Right lobe of liver (tissue), 6 donors: Measurements from ENCODE around the gene OR11A1. TPM values are rescaled to one million over a fixed set of nuclear protein-coding genes. Genes with fewer than 3 reads are reported as not detected.

Experiments
- ATAC-seq, 4 donors: fragments of 200-7000 bp; cut with Tn5 transposase; one replicate each; pipeline ENCODE4 v1.9.1; 2020; ENCODE audit warnings: mild to moderate bottlenecking in 4 of 4, moderate library complexity in 4 of 4
- DNase-seq, 3 donors: peaks; one replicate each; pipeline ENCODE4 v3.0.0-alpha.2; 2020
- H3K27ac ChIP-seq, 3 donors: fragments of 200-600 bp; one replicate each; pipeline ENCODE4 v1.8.0; 2022
- H3K27me3 ChIP-seq, 2 donors: fragments of 200-600 bp; one replicate each; pipeline ENCODE4 v1.8.0; 2022
- H3K36me3 ChIP-seq, 4 donors: fragments of 200-600 bp; sonication (generic) in 1 of 4; one replicate each; pipeline versions ENCODE4 v1.5.1 to v1.8.0; 2017 to 2022; ENCODE audit warnings: control low read depth in 1 of 4
- H3K4me1 ChIP-seq, 4 donors: fragments of 200-600 bp; sonication (generic) in 1 of 4; one replicate each; pipeline versions ENCODE4 v1.5.1 to v1.8.0; 2017 to 2022; ENCODE audit warnings: control low read depth in 1 of 4
- H3K4me3 ChIP-seq, 3 donors: fragments of 200-600 bp; one replicate each; pipeline ENCODE4 v1.8.0; 2022
- H3K9me3 ChIP-seq, 4 donors: fragments of 200-600 bp; sonication (generic) in 1 of 4; one replicate each; pipeline versions ENCODE4 v1.5.1 to v1.8.0; 2017 to 2022; ENCODE audit warnings: control low read depth in 1 of 4
- POLR2A ChIP-seq: fragments of 450-650 bp; IDR thresholded peaks from one replicate; pipeline ENCODE4 v1.6.1; 2017; ENCODE audit warnings: antibody characterized with exemption, mild to moderate bottlenecking
- WGBS: methylation state at CpG from one replicate; pipeline ENCODE4 v1.1.6; 2018; ENCODE audit warnings: low coverage, low lambda C conversion rate; ENCODE audit not compliant: insufficient coverage; ENCODE audit errors: missing lambda C conversion rate; 5-methylcytosine and 5-hydroxymethylcytosine counted together
- intact Hi-C, 2 donors: fragments of 100-400 bp; cut with DNase I; formaldehyde crosslinking; loops; one replicate each; pipeline versions ENCODE4 v1.11.2 to v1.14.1; 2022
- total RNA-seq, 6 experiments: library from RNA; depleted of rRNA in 2 of 6; stranded (reverse); fragments of >200 nt in 2 of 6; fragmentation: NEBNext Ultra II Directional in 3 of 6; extraction: Animal tissue kit (Norgen Biotek cat#: 25700) in 3 of 6; gene quantifications; one replicate each; pipeline versions ENCODE4 v1.1.0 to v1.2.4, GENCODE V29; 2016 to 2023
- TF ChIP-seq, protein P1 (sequence below), 4 donors: fragments of 200-600 bp in 3 of 4; fragments of 450-650 bp in 1 of 4; IDR thresholded peaks; one replicate each; pipeline versions ENCODE4 v1.5.1 to v1.8.0; 2016 to 2022; ENCODE audit warnings: antibody characterized with exemption in 4 of 4, mild to moderate bottlenecking in 2 of 4
- donor health status: DM: no; HTN: yes; CAD: no.
- donor health status: DM: no; HTN: no; CAD: no.
- donor health status: DM: no; HTN: no; CAD: no.
- donor health status: DM: no; HTN: yes; CAD: no.
- donor health status: DM: no; HTN: yes; CAD: no.

OR11A1 gene
- total RNA-seq, 6 experiments from 2014 or later: not detected

DNA sequence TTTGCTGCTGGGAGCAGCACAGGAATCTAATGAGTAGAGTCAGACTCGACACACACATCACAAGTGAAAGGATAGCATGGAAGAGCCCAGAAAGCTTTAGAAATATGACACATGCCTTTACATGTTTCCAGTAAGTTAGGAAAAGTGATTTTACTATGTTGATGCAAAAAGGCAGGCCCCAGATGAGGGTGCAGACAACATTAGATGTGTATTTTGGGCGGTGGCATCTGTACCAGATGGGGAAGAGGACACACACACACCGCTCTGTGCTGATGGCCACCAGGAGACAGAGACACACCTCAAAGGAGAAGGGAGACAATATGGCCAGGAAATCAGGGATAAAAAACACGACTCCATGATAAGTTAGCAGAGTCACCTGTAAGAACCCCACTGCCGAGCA lies 30.3 kb upstream of the OR11A1 start:
- no peaks in the 10 kb centered on the region for H3K36me3 ChIP-seq
- no peak for TF ChIP-seq POLR2A
- TF ChIP-seq, protein P1, sequence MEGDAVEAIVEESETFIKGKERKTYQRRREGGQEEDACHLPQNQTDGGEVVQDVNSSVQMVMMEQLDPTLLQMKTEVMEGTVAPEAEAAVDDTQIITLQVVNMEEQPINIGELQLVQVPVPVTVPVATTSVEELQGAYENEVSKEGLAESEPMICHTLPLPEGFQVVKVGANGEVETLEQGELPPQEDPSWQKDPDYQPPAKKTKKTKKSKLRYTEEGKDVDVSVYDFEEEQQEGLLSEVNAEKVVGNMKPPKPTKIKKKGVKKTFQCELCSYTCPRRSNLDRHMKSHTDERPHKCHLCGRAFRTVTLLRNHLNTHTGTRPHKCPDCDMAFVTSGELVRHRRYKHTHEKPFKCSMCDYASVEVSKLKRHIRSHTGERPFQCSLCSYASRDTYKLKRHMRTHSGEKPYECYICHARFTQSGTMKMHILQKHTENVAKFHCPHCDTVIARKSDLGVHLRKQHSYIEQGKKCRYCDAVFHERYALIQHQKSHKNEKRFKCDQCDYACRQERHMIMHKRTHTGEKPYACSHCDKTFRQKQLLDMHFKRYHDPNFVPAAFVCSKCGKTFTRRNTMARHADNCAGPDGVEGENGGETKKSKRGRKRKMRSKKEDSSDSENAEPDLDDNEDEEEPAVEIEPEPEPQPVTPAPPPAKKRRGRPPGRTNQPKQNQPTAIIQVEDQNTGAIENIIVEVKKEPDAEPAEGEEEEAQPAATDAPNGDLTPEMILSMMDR (IDR thresholded peaks at IDR 0.05): no peak
- ATAC-seq (no peak), DNase-seq (no peak)
- no peaks in the 10 kb centered on the region for H3K27me3 ChIP-seq
- H3K9me3 ChIP-seq: no peaks in the 10 kb centered on the region
- 82% methylated on average over 4 of the region's 5 CpGs for WGBS
- intact Hi-C loops: no loop called here
- H3K4me3 ChIP-seq: no peak overlapping the region
- peaks cover 0 to 4% (median 0%) of the 10 kb centered on the region in 4 donors for H3K4me1 ChIP-seq
- no peak overlapping the region for H3K27ac ChIP-seq

DNA sequence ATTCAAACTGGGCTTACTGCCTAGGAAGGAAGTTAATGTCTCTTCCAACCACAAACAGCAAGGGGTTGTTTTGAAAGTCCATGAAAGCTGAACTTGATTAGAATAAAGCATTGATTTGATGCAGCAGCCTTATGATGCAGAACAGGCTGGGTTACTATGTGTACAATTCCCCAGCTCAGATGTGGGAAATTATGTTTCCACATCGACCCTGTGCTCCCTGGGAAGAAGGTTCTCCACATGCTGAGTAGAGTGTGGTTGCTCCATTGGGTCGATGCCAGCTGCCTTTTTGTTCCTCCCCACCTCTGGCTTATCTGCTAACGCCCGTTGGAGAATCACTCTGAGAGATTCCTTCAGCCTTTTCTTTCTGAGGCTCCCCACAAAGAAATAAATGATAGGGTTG lies 29.7 kb upstream of the OR11A1 start:
- no peak for ATAC-seq
- intact Hi-C loops: no loop called here
- no peak for TF ChIP-seq POLR2A
- TF ChIP-seq, protein P1 (IDR thresholded peaks at IDR 0.05): no peak
- Histone ChIP-seq H3K36me3 (no peaks in the 10 kb centered on the region), H3K4me3 (no peak overlapping the region), H3K27me3 (no peaks in the 10 kb centered on the region), H3K9me3 (no peaks in the 10 kb centered on the region), H3K27ac (no peak overlapping the region), H3K4me1 (peaks cover 0 to 4% (median 0%) of the 10 kb centered on the region in 4 donors)
- no peak for DNase-seq
- WGBS: 55% methylated on average over 4 of the region's 4 CpGs

DNA sequence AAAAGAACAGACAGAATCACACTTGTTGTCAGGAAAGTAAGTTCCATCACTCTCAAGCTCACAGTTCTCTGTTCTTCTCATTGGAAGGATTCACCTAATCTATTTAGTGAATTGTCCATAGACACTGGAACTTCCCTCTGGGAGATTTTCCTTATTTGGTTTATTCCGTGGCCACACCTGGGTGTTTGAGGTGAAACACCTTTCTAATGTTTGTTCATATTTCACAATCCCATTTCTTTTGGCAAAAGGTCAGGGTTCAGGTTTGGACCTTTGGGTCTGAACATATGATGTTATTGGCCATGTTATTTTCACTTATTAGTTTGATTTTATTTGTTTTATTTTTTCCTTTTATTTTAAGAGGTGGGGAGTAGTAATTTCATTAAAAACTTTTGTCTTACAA lies 26.9 kb upstream of the OR11A1 start:
- intact Hi-C loops: no loop called here
- DNase-seq (no peak), ATAC-seq (peak; percentile 70 to 96 (median 89))
- no peak for TF ChIP-seq POLR2A
- TF ChIP-seq, protein P1 (IDR thresholded peaks at IDR 0.05): no peak
- no peak overlapping the region for H3K4me3 ChIP-seq
- H3K9me3 ChIP-seq: no peaks in the 10 kb centered on the region
- no peak overlapping the region for H3K27ac ChIP-seq
- 10% methylated on average over 1 of the region's 1 CpG for WGBS
- H3K4me1 ChIP-seq: peaks cover 0 to 4% (median 0%) of the 10 kb centered on the region in 4 donors
- no peaks in the 10 kb centered on the region for H3K27me3 ChIP-seq
- no peaks in the 10 kb centered on the region for H3K36me3 ChIP-seq

DNA sequence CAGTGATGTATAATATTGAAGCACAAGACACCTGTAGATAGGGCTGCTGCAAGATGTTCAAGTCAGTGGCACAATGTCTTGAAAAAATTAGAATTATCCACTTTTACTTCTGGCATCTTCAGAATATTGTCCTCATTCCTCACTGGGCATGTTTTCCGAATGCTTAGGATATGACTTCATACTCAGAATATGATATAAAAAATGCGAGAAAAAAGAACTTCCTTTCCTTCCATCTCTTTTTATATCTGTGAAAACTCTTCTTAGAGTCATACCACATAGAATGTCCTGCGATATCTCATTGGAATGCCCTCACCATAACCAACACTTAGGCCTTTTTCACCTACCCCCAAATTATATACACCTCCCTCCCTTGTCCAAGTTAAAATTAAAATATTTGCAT lies 26.3 kb upstream of the OR11A1 start:
- H3K4me3 ChIP-seq: no peak overlapping the region
- H3K9me3 ChIP-seq: no peaks in the 10 kb centered on the region
- H3K27me3 ChIP-seq: no peaks in the 10 kb centered on the region
- WGBS: 87% methylated on average over 3 of the region's 3 CpGs
- no peaks in the 10 kb centered on the region for H3K36me3 ChIP-seq
- H3K4me1 ChIP-seq: peaks cover 0 to 4% (median 0%) of the 10 kb centered on the region in 4 donors
- DNase-seq (no peak), ATAC-seq (no peak)
- intact Hi-C loops: no loop called here
- no peak overlapping the region for H3K27ac ChIP-seq
- no peak for TF ChIP-seq POLR2A
- TF ChIP-seq, protein P1 (IDR thresholded peaks at IDR 0.05): no peak

DNA sequence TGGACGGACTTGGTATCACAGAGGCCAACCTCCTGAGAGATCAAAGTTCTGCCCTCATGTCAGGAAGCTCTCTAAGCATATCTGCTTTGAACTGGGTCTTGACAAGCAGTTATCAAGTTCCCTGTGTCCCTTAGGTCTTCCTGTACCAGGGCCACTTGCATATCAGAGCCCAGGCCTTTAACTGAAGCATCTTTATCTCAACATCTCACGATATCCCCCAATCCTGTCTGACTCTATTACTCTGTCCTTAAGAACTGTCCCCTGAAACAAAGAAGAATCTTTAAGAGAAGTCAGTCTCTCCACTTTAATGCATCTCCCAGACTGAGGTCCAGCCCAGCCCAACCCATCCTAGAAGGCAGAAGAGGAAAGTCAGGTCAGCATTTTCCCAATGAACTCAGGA lies 22.7 kb upstream of the OR11A1 start:
- no peaks in the 10 kb centered on the region for H3K36me3 ChIP-seq
- intact Hi-C loops: no loop called here
- ATAC-seq (no peak), DNase-seq (no peak)
- no peaks in the 10 kb centered on the region for H3K9me3 ChIP-seq
- H3K27me3 ChIP-seq: no peaks in the 10 kb centered on the region
- no peak overlapping the region for H3K27ac ChIP-seq
- WGBS: 57% methylated on average over 2 of the region's 2 CpGs
- no peak overlapping the region for H3K4me3 ChIP-seq
- peaks cover 0 to 4% (median 0%) of the 10 kb centered on the region in 4 donors for H3K4me1 ChIP-seq
- TF ChIP-seq, protein P1 (IDR thresholded peaks at IDR 0.05): no peak
- no peak for TF ChIP-seq POLR2A
